Activated CD8-positive, alpha-beta memory T cell treated with anti-CD3 and anti-CD28 coated beads, Interleukin-2, amount 50 U/mL, for 24 hours (primary cell): ENCODE results near the gene APOL2.
"Not testable (repeated sequence)": the region's sequence is repeated elsewhere in the genome, so short reads cannot be mapped to it uniquely, and the experiment has no call there.

ENCODE experiments used
- DNase-seq: peaks from one replicate; pipeline ENCODE4 v3.0.0-alpha.2; 2020; ENCODE audit errors: extremely low read depth

The APOL2 gene

GRCh38 chr22:36239150-36239400 is 252 bp downstream of the APOL2 start:
- DNase-seq = no peak

GRCh38 chr22:36238373-36239149 is 766 bp downstream of the APOL2 start:
- DNase-seq = no peak

- no peak for DNase-seq
Observed at GRCh38 chr22:36237462-36238372, 1.6 kb downstream of the APOL2 start.

- no peak for DNase-seq
Observed at GRCh38 chr22:36236388-36237319, 2.7 kb downstream of the APOL2 start.

- no peak for DNase-seq
Observed at GRCh38 chr22:36235585-36235984, 3.7 kb downstream of the APOL2 start.

- no peak for DNase-seq
Observed at GRCh38 chr22:36234919-36235318, 4.4 kb downstream of the APOL2 start.

GRCh38 chr22:36234213-36234612 is 5.1 kb downstream of the APOL2 start:
- no peak for DNase-seq

GRCh38 chr22:36233796-36234195 is 5.5 kb downstream of the APOL2 start:
- no peak for DNase-seq

GRCh38 chr22:36232715-36233401 is 6.5 kb downstream of the APOL2 start:
- no peak for DNase-seq

GRCh38 chr22:36231051-36231450 is 8.3 kb downstream of the APOL2 start:
- DNase-seq = not testable (repeated sequence)

- DNase-seq = not testable (repeated sequence)
Observed at GRCh38 chr22:36229649-36230048, 9.7 kb downstream of the APOL2 start.

GRCh38 chr22:36228944-36229343 is 10.4 kb downstream of the APOL2 start:
- no peak for DNase-seq

GRCh38 chr22:36228369-36228768 is 11.0 kb downstream of the APOL2 start:
- not testable (repeated sequence) for DNase-seq

- no peak for DNase-seq
Observed at GRCh38 chr22:36227806-36228205, 11.5 kb downstream of the APOL2 start.

- DNase-seq = no peak
Observed at GRCh38 chr22:36227396-36227795, 11.9 kb downstream of the APOL2 start.

GRCh38 chr22:36226189-36226588 is 13.1 kb downstream of the APOL2 start:
- no peak for DNase-seq

- DNase-seq = no peak
Observed at GRCh38 chr22:36225333-36225922, 13.9 kb downstream of the APOL2 start.

GRCh38 chr22:36224245-36224644 is 15.1 kb downstream of the APOL2 start:
- no peak for DNase-seq

GRCh38 chr22:36223504-36223903 is 15.8 kb downstream of the APOL2 start:
- DNase-seq = no peak

- no peak for DNase-seq
Observed at GRCh38 chr22:36222887-36223450, 16.4 kb downstream of the APOL2 start.
